HepG2 (cell line): Measurements from ENCODE around the gene FYTTD1. TPM values are rescaled to one million over a fixed set of nuclear protein-coding genes. Genes with fewer than 3 reads are reported as not detected.

Experiments used
- AKNA ChIP-seq: sonication (generic); formaldehyde crosslinking; IDR thresholded peaks from 2 replicates; pipeline ENCODE4 v1.4.0; 2020; ENCODE audit warnings: missing genetic modification reagents, borderline replicate concordance
- ARNTL ChIP-seq: sonication (generic); formaldehyde crosslinking; IDR thresholded peaks from 2 replicates; pipeline ENCODE4 v1.4.0; 2020; ENCODE audit warnings: mild to moderate bottlenecking, missing genetic modification reagents
- CENPX ChIP-seq: sonication (generic); formaldehyde crosslinking; IDR thresholded peaks from 2 replicates; pipeline ENCODE4 v1.9.0; 2021; ENCODE audit warnings: mild to moderate bottlenecking, missing genetic modification reagents, moderate library complexity
- DMAP1 ChIP-seq: IDR thresholded peaks from 2 replicates; pipeline ENCODE4 v1.6.1; 2016
- IRX3 ChIP-seq: sonication (generic); formaldehyde crosslinking; IDR thresholded peaks from 2 replicates; pipeline ENCODE4 v1.8.1; 2023; ENCODE audit warnings: mild to moderate bottlenecking, low read depth, missing genetic modification reagents, borderline replicate concordance
- MEIS1 ChIP-seq: sonication (generic); formaldehyde crosslinking; IDR thresholded peaks from 2 replicates; pipeline ENCODE4 v1.9.0; 2021; ENCODE audit warnings: mild to moderate bottlenecking, missing genetic modification reagents, moderate library complexity, borderline replicate concordance
- RNF219 ChIP-seq: sonication (generic); formaldehyde crosslinking; IDR thresholded peaks from 2 replicates; pipeline ENCODE4 v1.5.0; 2020; ENCODE audit warnings: mild to moderate bottlenecking, missing genetic modification reagents
- TBL1XR1 ChIP-seq: fragments of 150-350 bp; IDR thresholded peaks from 2 replicates; pipeline ENCODE4 v1.6.1; 2014; ENCODE audit warnings: borderline replicate concordance, low read length; ENCODE audit not compliant: partially characterized antibody
- TCF7 ChIP-seq: sonication (generic); IDR thresholded peaks from 2 replicates; pipeline ENCODE4 v1.6.1; 2016; ENCODE audit warnings: antibody characterized with exemption, low read depth
- TEAD2 ChIP-seq: sonication (generic); formaldehyde crosslinking; IDR thresholded peaks from 2 replicates; pipeline ENCODE4 v1.9.0; 2021; ENCODE audit warnings: missing genetic modification reagents
- YEATS2 ChIP-seq: sonication (generic); formaldehyde crosslinking; IDR thresholded peaks from 2 replicates; pipeline ENCODE4 v1.4.0; 2020; ENCODE audit warnings: missing genetic modification reagents, borderline replicate concordance
- ZFP62 ChIP-seq: sonication (generic); formaldehyde crosslinking; IDR thresholded peaks from 2 replicates; pipeline ENCODE4 v1.4.0; 2020; ENCODE audit warnings: missing genetic modification reagents
- ZNF281 ChIP-seq: sonication (generic); formaldehyde crosslinking; IDR thresholded peaks from 2 replicates; pipeline ENCODE4 v1.4.0; 2020; ENCODE audit warnings: missing genetic modification reagents, borderline replicate concordance
- ZNF354B ChIP-seq: sonication (generic); formaldehyde crosslinking; IDR thresholded peaks from 2 replicates; pipeline ENCODE4 v1.8.0; 2022; ENCODE audit warnings: mild to moderate bottlenecking, missing genetic modification reagents
- ZNF512 ChIP-seq: sonication (generic); formaldehyde crosslinking; IDR thresholded peaks from 2 replicates; pipeline ENCODE4 v1.4.0; 2020; ENCODE audit warnings: mild to moderate bottlenecking, missing genetic modification reagents
- ZNF550 ChIP-seq: sonication (generic); formaldehyde crosslinking; IDR thresholded peaks from 2 replicates; pipeline ENCODE4 v1.4.0; 2020; ENCODE audit warnings: mild to moderate bottlenecking, missing genetic modification reagents, borderline replicate concordance
- polyA plus RNA-seq, 8 experiments: library from polyadenylated mRNA; depleted of rRNA in 3 of 8; stranded (reverse) in 7 of 8; unstranded in 1 of 8; fragments of >200 nt; fragmentation: Illumina TruSeq in 4 of 8; extraction: Trizol in 4 of 8; gene quantifications; 2 replicates each; pipeline versions ENCODE4 v1.2.1 to v1.2.3, GENCODE V29; 2011 to 2016; ENCODE audit warnings: low read depth in 4 of 8, missing spikeins in 1 of 8, mixed read lengths in 1 of 8; ENCODE audit not compliant: insufficient read depth in 1 of 8
- total RNA-seq, 5 experiments: library from RNA; depleted of rRNA; stranded (reverse); fragments of >200 nt; fragmentation: Illumina TruSeq; extraction: Trizol; gene quantifications; 2 replicates each; pipeline ENCODE4 v1.2.3, GENCODE V29; 2016; ENCODE audit warnings: low read depth in 1 of 5
- TF ChIP-seq, protein P1 (sequence below): sonication (generic); formaldehyde crosslinking; conservative IDR thresholded peaks from 2 replicates; pipeline ENCODE4 v1.8.0; 2022; ENCODE audit warnings: low read depth, missing genetic modification reagents

The FYTTD1 gene
- total and polyA plus RNA-seq, 2 of the 13 experiments (the other 11 are each of a cell fraction or from before 2014, with no cell fraction given): 6.5 to 28.8 TPM

DNA sequence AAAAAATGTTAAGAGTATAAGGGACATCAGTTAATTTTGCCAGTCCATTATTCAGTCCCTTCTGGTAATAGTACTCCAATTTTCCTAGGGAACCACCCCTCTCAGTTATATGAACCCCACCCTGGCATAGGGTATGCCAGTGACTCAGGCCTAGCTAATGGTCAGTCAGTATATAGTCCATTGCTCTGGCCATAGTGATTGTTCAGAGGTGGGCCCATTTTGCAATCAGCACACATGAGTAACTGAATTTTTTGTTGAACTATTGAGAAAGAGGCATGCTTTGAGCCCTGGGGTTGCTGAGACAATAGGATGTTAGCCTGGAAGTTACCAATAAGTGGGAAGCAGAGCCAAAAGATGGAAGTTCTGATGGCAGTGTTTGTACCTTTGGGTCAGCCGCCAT is 45.5 kb downstream of the FYTTD1 start (continued):
- TF ChIP-seq AKNA (CRISPR knock-in tag) (no peak), RNF219 (CRISPR knock-in tag) (no peak), TCF7 (no peak), IRX3 (CRISPR knock-in tag) (no peak), DMAP1 (CRISPR knock-in tag) (no peak), ZNF512 (CRISPR knock-in tag) (no peak), MEIS1 (no peak), ARNTL (CRISPR knock-in tag) (no peak), TEAD2 (CRISPR knock-in tag) (no peak), ZFP62 (no peak), CENPX (CRISPR knock-in tag) (no peak), TBL1XR1 (no peak), ZNF281 (CRISPR knock-in tag) (no peak), ZNF354B (CRISPR knock-in tag) (no peak), ZNF550 (CRISPR knock-in tag) (no peak), YEATS2 (CRISPR knock-in tag) (peak; percentile 32; the same call in 1 of the 2 replicates)
- TF ChIP-seq, protein P1, sequence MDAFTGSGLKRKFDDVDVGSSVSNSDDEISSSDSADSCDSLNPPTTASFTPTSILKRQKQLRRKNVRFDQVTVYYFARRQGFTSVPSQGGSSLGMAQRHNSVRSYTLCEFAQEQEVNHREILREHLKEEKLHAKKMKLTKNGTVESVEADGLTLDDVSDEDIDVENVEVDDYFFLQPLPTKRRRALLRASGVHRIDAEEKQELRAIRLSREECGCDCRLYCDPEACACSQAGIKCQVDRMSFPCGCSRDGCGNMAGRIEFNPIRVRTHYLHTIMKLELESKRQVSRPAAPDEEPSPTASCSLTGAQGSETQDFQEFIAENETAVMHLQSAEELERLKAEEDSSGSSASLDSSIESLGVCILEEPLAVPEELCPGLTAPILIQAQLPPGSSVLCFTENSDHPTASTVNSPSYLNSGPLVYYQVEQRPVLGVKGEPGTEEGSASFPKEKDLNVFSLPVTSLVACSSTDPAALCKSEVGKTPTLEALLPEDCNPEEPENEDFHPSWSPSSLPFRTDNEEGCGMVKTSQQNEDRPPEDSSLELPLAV (CRISPR knock-in tag): no peak
